Endodermal cell (in vitro differentiated cells): ENCODE results near the gene TEP1. TPM values are rescaled to one million over a fixed set of nuclear protein-coding genes. Genes with fewer than 3 reads are reported as not detected.

Source experiments
- DNase-seq: peaks from one replicate; pipeline ENCODE4 v3.0.0-alpha.2; 2017
- H3K27ac ChIP-seq: 2 replicates; pipeline ENCODE4 v1.5.1; 2013; ENCODE audit warnings: mild to moderate bottlenecking, low read depth, low read length, moderate library complexity
- H3K27me3 ChIP-seq: 2 replicates; pipeline ENCODE4 v1.6.1; 2013; ENCODE audit warnings: mild to moderate bottlenecking, low read length, moderate library complexity; ENCODE audit not compliant: insufficient read depth, control insufficient read depth, poor library complexity, severe bottlenecking
- H3K36me3 ChIP-seq: 2 replicates; pipeline ENCODE4 v1.7.0; 2013; ENCODE audit warnings: mild to moderate bottlenecking, low read length, moderate library complexity; ENCODE audit not compliant: control insufficient read depth, insufficient read depth
- H3K4me1 ChIP-seq: one replicate; pipeline ENCODE4 v1.7.0; 2013; ENCODE audit warnings: low read length; ENCODE audit not compliant: control insufficient read depth, insufficient read depth
- H3K4me3 ChIP-seq: 2 replicates; pipeline ENCODE4 v1.5.1; 2013; ENCODE audit warnings: mild to moderate bottlenecking, low read length, moderate library complexity
- H3K9ac ChIP-seq: 2 replicates; pipeline ENCODE4 v1.6.1; 2013; ENCODE audit warnings: mild to moderate bottlenecking, low read length, moderate library complexity; ENCODE audit not compliant: poor library complexity, severe bottlenecking; ENCODE audit errors: extremely low read depth
- H3K9me3 ChIP-seq: 2 replicates; pipeline ENCODE4 v1.6.1; 2013; ENCODE audit warnings: mild to moderate bottlenecking, low read length, moderate library complexity; ENCODE audit not compliant: control insufficient read depth
- H3K27ac Mint-ChIP-seq: 2 replicates; pipeline ENCODE4 v1.8.0; 2020; ENCODE audit warnings: mixed read lengths
- H3K27me3 Mint-ChIP-seq: 2 replicates; pipeline ENCODE4 v1.8.0; 2021; ENCODE audit warnings: mild to moderate bottlenecking, mixed read lengths; ENCODE audit not compliant: insufficient read depth
- H3K36me3 Mint-ChIP-seq: 2 replicates; pipeline ENCODE4 v1.8.0; 2020; ENCODE audit warnings: low read depth, mixed read lengths
- H3K4me1 Mint-ChIP-seq: 2 replicates; pipeline ENCODE4 v1.8.0; 2020; ENCODE audit warnings: mixed read lengths
- H3K4me3 Mint-ChIP-seq: 2 replicates; pipeline ENCODE4 v1.8.0; 2020; ENCODE audit warnings: mild to moderate bottlenecking, moderate library complexity, mixed read lengths
- H3K9me3 Mint-ChIP-seq: 2 replicates; pipeline ENCODE4 v1.8.0; 2020; ENCODE audit warnings: mild to moderate bottlenecking, mixed read lengths
- CTCF ChIP-seq: fragments of 200-600 bp; sonication (generic); conservative IDR thresholded peaks from 2 replicates; pipeline ENCODE4 v1.5.0; 2021; ENCODE audit warnings: antibody characterized with exemption, mild to moderate bottlenecking
- WGBS, 2 experiments: methylation state at CpG; one replicate each; pipeline versions ENCODE4 v1.1.5 to v1.1.7; 2013; ENCODE audit warnings: missing lambda C conversion rate in 2 of 2, mixed read lengths in 1 of 2; ENCODE audit not compliant: insufficient coverage in 1 of 2, insufficient read length in 1 of 2; 5-methylcytosine and 5-hydroxymethylcytosine counted together
- total RNA-seq, 2 donors: library from RNA; stranded (reverse); fragmentation: NEBNext Ultra II Directional in 1 of 2; extraction: Animal tissue kit (Norgen Biotek cat#: 25700) in 1 of 2; gene quantifications; 2 replicates in 1 of 2; 3 replicates in 1 of 2; pipeline ENCODE4 v1.2.1, GENCODE V29; 2021

TEP1 gene
- total RNA-seq, 2 donors from 2014 or later = 33.8 to 34.0 TPM

GRCh38 chr14:20332431-20332787, 80.9 kb downstream of the TEP1 start:
- Histone ChIP-seq H3K27me3 (no peaks in the 10 kb centered on the region), H3K9ac (peak overlapping the region; percentile 87), H3K4me1 (no peaks in the 10 kb centered on the region), H3K36me3 (peaks cover 21% of the 10 kb centered on the region), H3K4me3 (peak overlapping the region; percentile 86), H3K9me3 (no peaks in the 10 kb centered on the region), H3K27ac (peak overlapping the region; percentile 73)
- peak overlapping the region; percentile 89 for H3K4me3 Mint-ChIP-seq
- peaks cover 20% of the 10 kb centered on the region for H3K4me1 Mint-ChIP-seq
- H3K9me3 Mint-ChIP-seq = no peaks in the 10 kb centered on the region
- WGBS, 2 experiments = 0 to 1% methylated on average over 4 of the region's 4 CpGs
- H3K27ac Mint-ChIP-seq = peak overlapping the region; percentile 100
- H3K27me3 Mint-ChIP-seq = no peaks in the 10 kb centered on the region
- DNase-seq = no peak
- peak; percentile 23 for TF ChIP-seq CTCF
- H3K36me3 Mint-ChIP-seq = peaks cover 14% of the 10 kb centered on the region

GRCh38 chr14:20331053-20331613, 82.2 kb downstream of the TEP1 start:
- Histone ChIP-seq H3K27me3 (no peaks in the 10 kb centered on the region), H3K9ac (no peak overlapping the region), H3K4me1 (no peaks in the 10 kb centered on the region), H3K4me3 (peak overlapping the region; percentile 86), H3K9me3 (no peaks in the 10 kb centered on the region), H3K36me3 (peaks cover 32% of the 10 kb centered on the region), H3K27ac (no peak overlapping the region)
- Mint-ChIP-seq H3K27me3 (no peaks in the 10 kb centered on the region), H3K36me3 (peaks cover 26% of the 10 kb centered on the region), H3K27ac (peak overlapping the region; percentile 42), H3K4me3 (peak overlapping the region; percentile 89), H3K4me1 (peaks cover 21% of the 10 kb centered on the region), H3K9me3 (no peaks in the 10 kb centered on the region)
- no peak for TF ChIP-seq CTCF
- WGBS, 2 experiments = 67% methylated on average over 1 of the region's 2 CpGs; no CpG with 5 or more reads in 1 of the 2 experiments
- no peak for DNase-seq

GRCh38 chr14:20329355-20329754, 83.9 kb downstream of the TEP1 start:
- Mint-ChIP-seq H3K4me1 (peaks cover 21% of the 10 kb centered on the region), H3K36me3 (peaks cover 38% of the 10 kb centered on the region), H3K27ac (no peak overlapping the region), H3K9me3 (no peaks in the 10 kb centered on the region), H3K4me3 (no peak overlapping the region), H3K27me3 (no peaks in the 10 kb centered on the region)
- DNase-seq = no peak
- Histone ChIP-seq H3K27me3 (no peaks in the 10 kb centered on the region), H3K9ac (no peak overlapping the region), H3K36me3 (peaks cover 47% of the 10 kb centered on the region), H3K4me3 (no peak overlapping the region), H3K27ac (no peak overlapping the region), H3K4me1 (no peaks in the 10 kb centered on the region), H3K9me3 (no peaks in the 10 kb centered on the region)
- no peak for TF ChIP-seq CTCF
- 100% methylated on average over 2 of the region's 2 CpGs; no CpG with 5 or more reads in 1 of the 2 experiments for WGBS, 2 experiments
